ENCODE data around the gene UBL7.

DNA sequence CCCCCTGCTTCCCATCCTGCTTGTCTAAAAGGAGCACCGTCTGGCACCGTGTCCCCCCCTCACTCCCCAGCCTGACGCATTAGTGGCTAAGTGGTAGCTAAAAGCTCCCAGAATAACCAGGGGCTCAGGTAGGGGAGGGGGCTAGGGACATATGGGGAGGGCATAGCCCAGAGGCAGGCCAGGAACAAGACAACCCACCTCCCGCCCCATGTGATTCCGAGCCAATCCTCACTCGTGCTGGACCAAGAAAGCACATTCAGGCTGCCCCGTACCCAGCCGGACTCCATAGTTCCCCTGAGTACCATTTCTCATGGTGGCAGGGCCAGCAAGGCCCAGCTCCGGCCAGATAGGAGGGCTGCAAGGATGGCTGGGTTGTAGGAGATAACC, 38.7 kb downstream of the UBL7 start:
- TF ChIP-seq, protein P1, sequence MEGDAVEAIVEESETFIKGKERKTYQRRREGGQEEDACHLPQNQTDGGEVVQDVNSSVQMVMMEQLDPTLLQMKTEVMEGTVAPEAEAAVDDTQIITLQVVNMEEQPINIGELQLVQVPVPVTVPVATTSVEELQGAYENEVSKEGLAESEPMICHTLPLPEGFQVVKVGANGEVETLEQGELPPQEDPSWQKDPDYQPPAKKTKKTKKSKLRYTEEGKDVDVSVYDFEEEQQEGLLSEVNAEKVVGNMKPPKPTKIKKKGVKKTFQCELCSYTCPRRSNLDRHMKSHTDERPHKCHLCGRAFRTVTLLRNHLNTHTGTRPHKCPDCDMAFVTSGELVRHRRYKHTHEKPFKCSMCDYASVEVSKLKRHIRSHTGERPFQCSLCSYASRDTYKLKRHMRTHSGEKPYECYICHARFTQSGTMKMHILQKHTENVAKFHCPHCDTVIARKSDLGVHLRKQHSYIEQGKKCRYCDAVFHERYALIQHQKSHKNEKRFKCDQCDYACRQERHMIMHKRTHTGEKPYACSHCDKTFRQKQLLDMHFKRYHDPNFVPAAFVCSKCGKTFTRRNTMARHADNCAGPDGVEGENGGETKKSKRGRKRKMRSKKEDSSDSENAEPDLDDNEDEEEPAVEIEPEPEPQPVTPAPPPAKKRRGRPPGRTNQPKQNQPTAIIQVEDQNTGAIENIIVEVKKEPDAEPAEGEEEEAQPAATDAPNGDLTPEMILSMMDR (IDR thresholded peaks at IDR 0.05; ENCODE audit: insufficient read depth, low read length, poor library complexity, severe bottlenecking) = no peak
- TF ChIP-seq EZH2phosphoT487 (conservative IDR thresholded peaks at IDR 0.05; ENCODE audit: low read length) = no peak
